Stimulated activated CD4-positive, alpha-beta T cell treated with anti-CD3 and anti-CD28 coated beads, Interleukin-12 subunit alpha, Interleukin-12 subunit beta, amount 100 ng/mL, for 24 hours (primary cell): ENCODE measurements around the gene PPP1R2.
"Not testable (repeated sequence)": the region's sequence is repeated elsewhere in the genome, so short reads cannot be mapped to it uniquely, and the experiment has no call there.

Source experiments
- DNase-seq, 2 experiments: peaks; one replicate each; pipeline ENCODE4 v3.0.0-alpha.2; 2020; ENCODE audit warnings: low read depth in 2 of 2

The PPP1R2 gene

DNA sequence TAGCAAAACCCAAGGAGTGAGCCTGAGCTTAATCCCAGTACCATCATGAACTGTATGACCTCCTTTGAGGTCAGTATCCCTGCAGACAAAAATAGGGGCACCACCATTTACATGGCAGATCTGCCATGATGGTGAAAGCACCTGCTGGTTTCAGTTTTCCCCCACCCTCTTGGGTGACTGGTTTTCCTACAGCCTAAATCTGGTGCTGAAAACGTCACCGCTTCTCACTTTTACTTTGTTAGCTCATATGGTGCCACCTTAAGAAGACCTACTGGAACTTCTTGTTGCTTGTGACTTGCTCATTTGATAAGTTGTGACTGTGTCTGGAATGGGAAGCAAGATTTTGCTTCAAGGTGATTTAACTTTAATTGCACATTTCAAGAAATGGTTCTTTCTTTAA is 5.1 kb downstream of the PPP1R2 start:
- DNase-seq: no peak

DNA sequence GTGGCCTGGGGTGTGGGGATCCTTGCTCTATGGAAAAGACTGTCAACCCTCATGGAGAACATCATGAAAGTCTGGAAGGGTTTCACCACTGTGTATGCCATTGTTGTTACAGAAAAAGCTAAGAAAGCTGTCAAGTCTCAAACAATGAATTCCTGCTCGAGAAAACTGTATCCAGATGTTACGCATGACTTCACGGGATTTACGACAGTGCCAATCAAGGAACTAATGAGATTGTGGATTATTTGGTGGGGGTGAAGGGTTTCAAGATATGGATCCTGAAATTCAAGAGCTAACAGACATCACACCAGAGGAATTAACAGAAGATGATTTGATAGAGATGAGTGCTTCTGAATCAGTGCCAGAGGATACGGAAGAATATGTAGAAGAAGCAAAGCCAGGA is 7.8 kb downstream of the PPP1R2 start:
- no peak for DNase-seq

DNA sequence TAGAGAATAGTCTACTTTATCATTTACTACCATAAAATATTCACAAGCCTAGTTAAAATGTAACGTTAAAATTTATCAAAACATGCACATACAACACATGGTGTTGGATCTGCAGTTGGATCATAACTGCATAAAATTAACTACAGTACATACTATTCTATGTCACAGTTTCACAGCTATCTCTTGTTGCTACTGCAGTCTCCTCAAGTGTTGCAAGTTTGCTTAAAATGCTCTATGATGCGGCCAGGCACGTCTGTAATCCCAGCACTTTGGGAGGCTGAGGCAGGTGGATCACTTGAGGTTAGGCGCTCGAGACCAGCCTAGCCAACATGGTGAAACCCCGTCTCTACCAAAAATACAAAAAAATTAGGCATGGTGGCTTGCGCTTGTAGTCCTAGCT is 10.3 kb downstream of the PPP1R2 start:
- DNase-seq: no peak

DNA sequence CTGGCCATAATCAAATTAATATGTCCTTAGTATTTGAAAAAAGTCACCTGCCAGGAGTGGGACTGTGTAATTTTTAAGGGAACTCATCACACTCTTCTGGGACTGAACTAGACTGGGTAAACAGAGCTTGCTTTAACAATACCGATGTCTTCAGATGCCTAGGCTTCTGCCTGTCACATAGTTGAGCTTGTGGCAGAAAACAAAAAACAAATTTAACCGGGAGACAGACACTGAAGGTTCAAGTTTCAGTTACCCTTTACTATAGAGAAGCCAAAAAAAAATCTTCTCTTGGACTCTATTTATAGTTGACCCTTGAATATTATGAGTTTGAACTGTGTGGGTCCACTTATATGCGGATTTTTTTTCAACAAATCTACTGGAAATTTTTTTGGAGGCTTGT is 10.8 kb downstream of the PPP1R2 start:
- DNase-seq: no peak

DNA sequence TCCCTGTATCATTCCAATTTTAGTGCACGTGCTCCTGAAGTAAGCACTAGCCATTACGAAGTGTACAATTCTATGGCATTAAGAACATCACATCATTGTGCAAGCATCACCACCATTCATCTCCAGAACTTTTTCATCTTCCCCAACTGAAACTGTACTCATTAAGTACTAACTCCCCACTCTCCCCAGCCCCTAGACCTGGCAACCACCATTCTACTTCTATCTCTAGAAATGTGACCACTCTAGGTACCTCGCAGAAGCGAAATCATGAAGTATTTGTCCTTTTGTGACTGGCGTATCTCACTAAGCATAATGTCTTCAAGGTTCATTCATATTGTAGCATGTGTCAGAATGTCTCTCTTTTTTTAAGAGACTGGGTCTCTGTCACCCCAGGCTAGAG is 11.4 kb downstream of the PPP1R2 start:
- no peak for DNase-seq

DNA sequence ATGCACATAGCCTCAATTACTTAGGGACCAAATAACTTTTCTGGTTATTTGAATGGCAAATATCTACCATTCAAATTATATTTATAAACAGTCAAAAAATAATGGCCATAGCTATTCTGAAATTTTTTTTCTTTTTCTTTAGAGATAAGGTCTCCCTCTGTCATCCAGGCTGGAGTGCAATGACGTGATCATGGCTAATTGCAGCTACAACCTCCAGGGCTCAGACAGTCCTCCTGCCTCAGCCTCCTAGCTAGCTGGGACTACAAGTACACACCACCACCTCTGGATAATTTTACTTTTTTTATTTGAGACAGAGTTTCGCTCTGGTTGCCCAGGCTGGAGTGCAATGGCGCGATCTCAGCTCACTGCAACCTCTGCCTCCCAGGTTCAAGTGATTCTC is 16.6 kb downstream of the PPP1R2 start:
- DNase-seq: no peak

DNA sequence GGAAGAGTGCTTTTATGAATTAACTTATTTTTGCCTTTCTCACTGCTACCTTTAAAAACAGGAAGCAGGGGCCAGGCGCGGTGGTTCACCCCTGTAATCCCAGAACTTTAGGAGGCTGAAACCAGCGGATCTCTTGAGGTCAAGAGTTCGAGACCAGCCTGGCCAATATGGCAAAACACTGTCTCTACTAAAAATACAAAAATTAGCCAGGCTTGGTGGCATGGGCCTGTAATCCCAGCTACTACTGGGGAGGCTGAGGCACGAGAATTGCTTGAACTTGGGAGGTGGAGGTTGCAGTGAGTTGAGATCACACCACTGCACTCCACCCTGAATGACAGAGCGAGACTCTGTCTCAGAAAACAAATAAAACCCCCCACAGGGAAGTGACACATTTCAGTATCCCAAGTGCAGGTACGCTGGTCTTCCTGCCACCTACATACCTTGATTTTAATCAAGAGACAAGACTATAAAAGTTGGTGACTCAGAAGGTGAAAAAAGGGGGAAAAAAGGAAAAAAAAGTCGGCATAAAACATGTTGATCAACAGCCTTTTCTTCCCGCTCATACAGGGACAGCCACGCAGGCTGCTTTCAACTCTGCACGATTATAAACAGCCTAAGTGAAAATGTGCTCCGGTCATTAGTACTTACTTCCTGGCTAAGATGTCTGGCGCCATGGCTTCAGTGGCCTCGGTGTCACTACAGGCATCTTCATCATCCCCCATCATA is 18.8 kb downstream of the PPP1R2 start:
- DNase-seq: no peak

DNA sequence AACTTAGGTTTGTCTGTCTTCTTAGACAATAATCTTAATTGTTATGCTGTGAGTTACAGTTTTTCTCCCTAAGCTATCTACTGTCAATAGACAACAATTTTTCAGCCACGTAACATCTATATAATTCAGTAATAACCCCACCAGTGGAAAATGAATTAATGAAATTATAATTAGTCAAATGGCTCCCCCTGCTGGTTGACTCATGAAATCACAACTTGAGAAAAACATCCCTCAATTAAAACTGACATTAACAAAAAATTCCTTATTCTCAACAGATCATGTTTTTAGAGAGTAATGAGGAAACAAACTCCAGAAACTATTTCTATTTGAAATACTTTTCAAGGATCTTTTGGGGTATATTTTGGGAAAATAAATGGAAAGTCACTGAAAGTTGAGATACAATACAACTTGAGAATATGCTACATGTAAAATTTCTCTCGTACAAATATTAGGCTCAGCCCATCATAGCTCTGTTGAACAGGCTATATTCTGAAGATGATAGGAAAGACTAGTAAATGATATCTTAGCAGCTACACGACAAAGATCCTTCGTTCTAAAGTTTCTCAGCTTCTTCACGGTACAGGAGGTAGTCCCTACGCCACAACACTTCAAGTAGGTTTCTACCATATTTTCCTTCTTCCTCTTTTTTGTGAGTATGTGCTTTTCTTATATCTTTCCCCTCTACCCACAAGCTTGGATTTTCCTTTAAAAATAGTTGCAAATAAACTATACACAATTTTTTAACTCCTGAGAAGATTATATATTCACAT is 20.7 kb downstream of the PPP1R2 start:
- DNase-seq: no peak

DNA sequence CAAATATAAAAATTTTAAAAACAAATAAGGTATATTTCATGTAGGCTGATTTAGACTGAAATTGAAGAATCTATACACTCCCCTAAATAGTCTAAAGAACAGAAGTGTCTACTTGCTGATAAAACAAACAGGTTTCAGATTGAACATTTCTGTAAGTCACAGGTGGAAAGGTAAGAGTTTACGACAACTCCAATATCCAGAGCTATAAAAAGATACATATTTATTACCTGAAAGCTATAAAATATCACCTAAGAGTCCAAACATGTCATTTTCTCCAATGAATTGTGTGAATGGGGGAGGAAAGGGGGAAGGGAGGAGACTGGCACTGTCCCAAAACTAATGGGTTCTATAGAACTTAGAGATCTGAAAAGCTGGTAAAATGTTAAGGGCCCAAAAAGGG is 26.1 kb downstream of the PPP1R2 start:
- DNase-seq: no peak

DNA sequence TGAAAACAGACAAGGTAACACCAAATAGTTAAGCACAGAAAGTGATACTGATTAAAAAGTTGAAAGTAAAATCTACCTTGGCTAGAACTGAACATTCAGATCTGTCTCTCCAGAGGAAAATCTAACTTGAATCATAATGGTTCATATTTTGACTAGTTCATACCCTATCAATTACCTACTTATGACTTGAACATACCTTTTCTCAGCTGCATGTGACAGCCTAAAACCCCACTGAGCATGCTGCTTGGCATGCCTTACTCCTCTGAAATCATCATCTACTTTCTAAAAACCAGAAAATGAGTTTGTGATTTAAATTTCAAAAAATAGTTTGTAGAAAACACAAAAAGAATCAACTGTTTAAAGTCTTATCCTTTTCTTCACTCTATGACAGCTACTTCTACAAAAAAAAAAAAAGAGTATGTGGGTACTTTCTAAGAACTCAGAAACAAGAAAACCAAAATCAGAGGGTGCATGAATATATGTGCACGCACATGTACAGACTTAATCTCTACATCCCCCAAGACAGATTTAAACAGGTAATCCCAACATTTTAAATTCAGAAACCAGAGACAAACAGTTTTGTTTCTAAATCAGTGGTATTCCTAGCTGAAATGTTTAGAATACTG is 28.4 kb downstream of the PPP1R2 start:
- not testable (repeated sequence) for DNase-seq

DNA sequence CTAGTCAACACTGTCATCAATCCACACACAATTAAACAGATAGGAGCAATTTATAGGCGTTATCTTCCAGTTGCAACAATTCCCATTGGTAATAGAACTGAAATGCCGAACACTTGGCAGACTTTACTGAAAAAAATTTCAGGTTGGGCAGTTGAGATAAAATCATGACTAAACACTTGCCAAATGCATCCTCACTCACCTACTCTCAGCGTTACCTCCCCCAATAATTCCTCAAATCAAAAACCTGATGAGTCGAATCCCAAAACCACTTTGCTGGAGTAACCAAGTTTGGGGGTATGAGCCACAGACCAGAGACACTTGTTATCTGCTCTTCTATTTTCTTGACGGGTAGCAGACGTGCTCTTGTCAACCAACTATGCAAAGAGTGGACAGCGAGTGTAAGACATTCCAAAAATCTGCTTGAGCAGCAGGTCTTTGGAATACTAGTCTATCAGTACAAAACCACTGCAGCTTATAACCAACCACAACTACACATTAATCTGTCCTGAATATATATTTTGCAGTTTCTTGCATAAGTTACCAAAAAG is 30.3 kb downstream of the PPP1R2 start:
- no peak for DNase-seq

DNA sequence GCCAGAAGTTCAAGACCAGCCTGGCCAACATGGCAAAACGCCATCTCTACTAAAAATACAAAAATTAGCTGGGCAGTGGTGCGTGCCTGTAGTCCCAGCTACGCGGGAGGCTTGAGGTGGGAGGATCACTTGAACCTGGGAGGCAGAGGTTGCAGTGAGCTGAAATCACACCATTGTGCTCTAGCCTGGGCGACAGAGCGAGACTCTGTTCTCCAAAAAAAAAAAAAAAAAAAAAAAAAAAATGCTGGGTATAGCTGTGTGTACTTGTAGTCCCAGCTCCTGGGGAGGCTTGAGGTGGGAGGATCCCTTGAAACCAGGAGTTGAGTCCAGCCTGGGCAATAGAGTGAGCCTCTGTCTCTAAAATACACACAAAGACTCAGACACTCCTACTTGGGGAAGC is 32.0 kb downstream of the PPP1R2 start:
- no peak for DNase-seq

DNA sequence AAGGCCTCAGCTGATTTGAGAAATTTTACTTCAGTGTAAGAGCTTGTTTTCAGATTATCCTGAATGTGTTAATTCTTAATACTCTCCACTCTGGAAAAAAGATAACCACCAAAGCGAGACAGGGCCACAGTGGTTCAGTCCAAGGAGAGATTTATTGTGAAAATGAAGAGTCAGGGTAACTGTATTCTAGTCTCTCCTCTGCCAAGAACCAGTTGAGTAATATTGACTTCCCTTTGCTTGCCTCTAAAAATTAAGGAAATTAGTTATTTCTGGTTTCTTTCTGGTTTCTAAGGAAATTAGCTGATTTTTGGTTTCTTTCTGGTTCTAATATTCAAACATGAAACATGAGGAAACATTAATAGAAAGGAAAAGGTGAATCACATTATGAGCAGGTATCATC is 34.9 kb downstream of the PPP1R2 start:
- DNase-seq: no peak

DNA sequence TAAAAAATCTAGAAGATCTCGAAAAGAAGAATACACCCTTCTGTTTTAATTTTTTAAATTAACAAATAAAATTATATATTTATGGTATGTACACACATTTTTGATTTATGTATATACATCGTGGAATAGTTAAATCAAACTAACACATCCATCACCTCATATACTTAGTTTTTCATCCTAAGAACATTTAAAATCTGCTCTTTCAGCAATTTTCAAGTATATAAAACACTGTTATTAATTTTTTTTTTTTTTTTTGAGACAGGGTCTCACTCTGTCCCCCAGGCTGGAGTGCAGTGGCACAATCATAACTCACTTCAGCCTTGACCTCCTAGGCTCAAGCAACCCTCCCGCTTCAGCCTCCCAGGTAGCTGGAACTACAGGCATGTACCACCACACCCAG is 67.5 kb downstream of the PPP1R2 start:
- DNase-seq: no peak

DNA sequence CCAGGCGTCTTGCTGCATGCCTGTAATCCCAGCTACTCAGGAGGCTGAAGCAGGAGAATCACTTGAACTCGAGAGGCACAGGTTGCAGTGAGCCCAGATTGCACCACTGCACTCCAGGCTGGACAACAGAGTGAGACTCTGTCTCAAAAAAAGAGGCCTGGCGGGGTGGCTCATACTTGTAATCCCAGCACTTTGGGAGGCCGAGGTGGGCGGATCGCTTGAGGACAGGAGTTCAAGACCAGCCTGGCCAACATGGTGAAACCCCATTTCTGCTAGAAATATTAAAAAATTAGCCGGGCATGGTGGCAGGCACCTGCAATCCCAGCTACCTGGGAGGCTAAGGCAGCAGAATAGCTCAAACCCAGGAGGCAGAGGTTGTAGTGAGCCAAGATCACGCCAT is 68.0 kb downstream of the PPP1R2 start:
- DNase-seq: not testable (repeated sequence)

DNA sequence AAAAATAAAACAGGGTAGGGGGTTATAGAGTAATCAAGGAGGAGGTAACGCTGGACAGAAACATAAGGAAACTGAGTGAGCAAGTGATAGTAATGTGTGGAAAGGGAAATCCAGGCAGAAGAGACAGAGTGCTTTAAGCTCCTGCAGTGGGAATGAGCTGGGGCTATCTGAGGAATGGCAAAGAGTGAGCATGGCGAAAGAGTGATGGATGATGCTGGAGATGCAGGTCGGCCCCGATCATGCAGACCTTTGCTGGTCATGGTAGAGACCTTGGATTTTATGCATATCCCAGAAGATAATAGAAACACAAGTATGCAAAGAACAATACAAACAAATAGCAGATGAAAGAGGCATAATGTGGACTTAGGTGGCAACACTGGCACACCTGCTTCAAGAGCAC is 74.3 kb downstream of the PPP1R2 start:
- DNase-seq: no peak

DNA sequence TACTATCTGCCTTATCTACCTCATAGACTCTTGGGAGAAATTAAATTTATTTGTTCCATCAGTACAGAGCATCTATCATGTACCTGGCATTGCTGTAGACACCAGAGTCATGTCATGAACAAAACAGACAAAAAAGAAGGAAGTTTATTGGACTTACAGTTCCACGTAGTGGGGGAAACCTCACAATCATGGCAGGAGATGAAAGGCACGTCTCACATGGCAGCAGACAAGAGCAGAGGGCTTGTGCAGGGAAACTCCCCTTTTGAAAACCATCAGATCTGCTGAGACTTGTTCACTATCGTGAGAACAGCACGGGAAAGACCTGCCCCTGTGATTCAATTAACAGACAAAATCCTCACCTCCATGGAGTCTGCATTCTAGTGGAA is 74.7 kb downstream of the PPP1R2 start:
- DNase-seq: no peak

DNA sequence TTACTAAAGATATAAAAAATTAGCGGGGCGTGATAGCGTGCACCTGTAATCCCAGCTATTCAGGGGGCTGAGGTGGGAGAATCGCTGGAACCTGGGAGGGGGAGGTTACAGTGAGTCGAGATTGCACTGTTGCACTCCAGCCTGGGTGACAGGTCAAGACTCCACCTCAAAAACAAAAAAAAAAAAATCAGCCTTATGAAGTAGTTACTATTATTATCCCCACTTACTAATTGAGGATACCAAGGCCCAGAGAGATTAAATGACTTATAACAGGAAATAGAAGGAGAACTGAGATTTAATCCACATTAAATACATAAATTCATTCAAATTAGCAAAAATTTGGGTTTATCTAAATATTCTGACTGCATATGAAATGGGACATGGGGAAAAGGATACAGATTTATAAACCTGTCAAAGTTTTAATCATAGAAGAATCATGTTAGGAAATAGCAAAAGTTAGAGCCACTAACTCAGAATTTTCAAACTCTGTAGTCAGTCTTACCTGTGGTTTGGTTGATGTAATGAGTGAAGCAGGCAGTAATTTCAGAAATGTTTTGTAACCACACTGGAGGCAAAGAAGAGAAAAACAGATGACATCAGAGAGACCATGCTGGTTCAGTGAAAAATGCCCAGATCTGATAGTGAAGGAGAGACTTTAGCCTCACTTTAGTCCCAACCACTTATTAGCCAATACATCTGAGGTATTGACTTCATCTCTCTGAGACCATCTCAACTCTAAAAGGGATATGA is 75.3 kb downstream of the PPP1R2 start:
- no peak for DNase-seq

DNA sequence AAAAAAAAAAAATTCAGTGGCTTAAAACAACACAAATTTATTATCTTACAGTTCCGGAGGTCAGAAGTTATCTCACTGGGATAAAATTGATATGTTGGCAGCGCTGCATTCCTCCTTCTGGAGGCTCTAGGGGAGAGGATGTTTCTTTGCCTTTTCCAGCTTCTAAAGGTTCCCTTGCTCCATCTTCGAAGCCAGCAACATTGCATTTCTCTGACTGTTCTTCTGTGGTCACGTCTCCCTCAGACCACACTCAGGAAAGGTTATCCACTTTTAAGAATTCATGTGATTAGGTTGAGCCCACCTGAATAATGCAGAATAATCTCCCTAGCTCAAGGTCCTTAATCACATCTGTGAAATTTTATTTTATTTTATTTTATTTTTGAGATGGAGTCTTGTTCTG is 76.9 kb downstream of the PPP1R2 start:
- no peak for DNase-seq
